Measurements from ENCODE around the gene NFATC4.
"Not testable (repeated sequence)": the region's sequence is repeated elsewhere in the genome, so short reads cannot be mapped to it uniquely, and the experiment has no call there.

GRCh38 chr14:24327914-24328313, 40.1 kb upstream of the NFATC4 start:
- TF ChIP-seq FOXK2 (IDR thresholded peaks at IDR 0.05); L3MBTL2 (conservative IDR thresholded peaks at IDR 0.05); BHLHE40 (IDR thresholded peaks at IDR 0.05; ENCODE audit: borderline replicate concordance): not testable (repeated sequence)
